ENCODE data around the gene PBXIP1.
A peak's percentile ranks its signal among the peaks of the same experiment; 100 is the strongest.

The PBXIP1 gene

GRCh38 chr1:154935749-154936554, 19.9 kb downstream of the PBXIP1 start:
- Histone ChIP-seq H4K20me1 (ENCODE audit: control insufficient read depth, insufficient read depth, low read depth, low read length) (no peaks in the 10 kb centered on the region), H3K27ac (ENCODE audit: low read depth, low read length) (peak overlapping the region; percentile 97), H3K9me3 (ENCODE audit: control insufficient read depth, insufficient read depth, low read length) (no peaks in the 10 kb centered on the region)

GRCh38 chr1:154934358-154934948, 21.4 kb downstream of the PBXIP1 start:
- no peak overlapping the region for H3K4me2 ChIP-seq (ENCODE audit: low read length)
- no peaks in the 10 kb centered on the region for H3K27me3 ChIP-seq (ENCODE audit: control insufficient read depth, low read length)
- no peak overlapping the region for H3K4me3 ChIP-seq (ENCODE audit: low read length)
- H3K9me2 ChIP-seq (replicated peaks; ENCODE audit: control insufficient read depth, low read length) = no peaks in the 10 kb centered on the region
- peaks cover 20% of the 10 kb centered on the region for H3F3A ChIP-seq (ENCODE audit: control insufficient read depth, insufficient read depth)
- H4K20me1 ChIP-seq (ENCODE audit: control insufficient read depth, insufficient read depth, low read depth, low read length) = no peaks in the 10 kb centered on the region
- H3K9me3 ChIP-seq (ENCODE audit: control insufficient read depth, insufficient read depth, low read length) = no peaks in the 10 kb centered on the region
- no peak overlapping the region for H3K27ac ChIP-seq (ENCODE audit: low read depth, low read length)
- peaks cover 20% of the 10 kb centered on the region for H3K36me3 ChIP-seq (ENCODE audit: control insufficient read depth, low read length)
- H3K79me2 ChIP-seq (ENCODE audit: control insufficient read depth, low read length) = peaks cover 40% of the 10 kb centered on the region
- H3K4me1 ChIP-seq (ENCODE audit: control insufficient read depth, low read length) = peaks cover 36% of the 10 kb centered on the region
- no peak for TF ChIP-seq CTCF (IDR thresholded peaks at IDR 0.05; ENCODE audit: low read depth, low read length, poor library complexity, severe bottlenecking)
- no peak for TF ChIP-seq EZH2phosphoT487 (IDR thresholded peaks at IDR 0.05; ENCODE audit: borderline replicate concordance, low read length)

More at GRCh38 chr1:154935749-154936554, 19.9 kb downstream of the PBXIP1 start:
- Histone ChIP-seq H3K27me3 (ENCODE audit: control insufficient read depth, low read length) (no peaks in the 10 kb centered on the region), H3K4me1 (ENCODE audit: control insufficient read depth, low read length) (peaks cover 51% of the 10 kb centered on the region), H3K36me3 (ENCODE audit: control insufficient read depth, low read length) (peaks cover 12% of the 10 kb centered on the region), H3F3A (ENCODE audit: control insufficient read depth, insufficient read depth) (peaks cover 23% of the 10 kb centered on the region), H3K4me3 (ENCODE audit: low read length) (peak overlapping the region; percentile 89), H3K4me2 (ENCODE audit: low read length) (peak overlapping the region; percentile 86), H3K79me2 (ENCODE audit: control insufficient read depth, low read length) (peaks cover 55% of the 10 kb centered on the region), H3K9me2 (replicated peaks; ENCODE audit: control insufficient read depth, low read length) (no peaks in the 10 kb centered on the region)
- TF ChIP-seq CTCF (IDR thresholded peaks at IDR 0.05; ENCODE audit: low read depth, low read length, poor library complexity, severe bottlenecking) (no peak), EZH2phosphoT487 (IDR thresholded peaks at IDR 0.05; ENCODE audit: borderline replicate concordance, low read length) (no peak)

- Histone ChIP-seq H3K9me2 (replicated peaks; ENCODE audit: control insufficient read depth, low read length) (no peaks in the 10 kb centered on the region), H3K36me3 (ENCODE audit: control insufficient read depth, low read length) (peaks cover 24% of the 10 kb centered on the region), H3K79me2 (ENCODE audit: control insufficient read depth, low read length) (peaks cover 26% of the 10 kb centered on the region), H3K27ac (ENCODE audit: low read depth, low read length) (no peak overlapping the region), H3K4me2 (ENCODE audit: low read length) (no peak overlapping the region), H3K27me3 (ENCODE audit: control insufficient read depth, low read length) (no peaks in the 10 kb centered on the region), H3K4me1 (ENCODE audit: control insufficient read depth, low read length) (peaks cover 14% of the 10 kb centered on the region), H3K4me3 (ENCODE audit: low read length) (no peak overlapping the region), H4K20me1 (ENCODE audit: control insufficient read depth, insufficient read depth, low read depth, low read length) (no peaks in the 10 kb centered on the region), H3F3A (ENCODE audit: control insufficient read depth, insufficient read depth) (no peaks in the 10 kb centered on the region; the same call in 1 of the 2 replicates), H3K9me3 (ENCODE audit: control insufficient read depth, insufficient read depth, low read length) (no peaks in the 10 kb centered on the region)
- TF ChIP-seq EZH2phosphoT487 (IDR thresholded peaks at IDR 0.05; ENCODE audit: borderline replicate concordance, low read length) (no peak), CTCF (IDR thresholded peaks at IDR 0.05; ENCODE audit: low read depth, low read length, poor library complexity, severe bottlenecking) (no peak)
Observed at GRCh38 chr1:154931940-154932487, 23.9 kb downstream of the PBXIP1 start.

All from DOHH2 (cell line).